Measurements from ENCODE around the gene ST8SIA1.
A peak's percentile ranks its signal among the peaks of the same experiment; 100 is the strongest.

Gene ST8SIA1

DNA sequence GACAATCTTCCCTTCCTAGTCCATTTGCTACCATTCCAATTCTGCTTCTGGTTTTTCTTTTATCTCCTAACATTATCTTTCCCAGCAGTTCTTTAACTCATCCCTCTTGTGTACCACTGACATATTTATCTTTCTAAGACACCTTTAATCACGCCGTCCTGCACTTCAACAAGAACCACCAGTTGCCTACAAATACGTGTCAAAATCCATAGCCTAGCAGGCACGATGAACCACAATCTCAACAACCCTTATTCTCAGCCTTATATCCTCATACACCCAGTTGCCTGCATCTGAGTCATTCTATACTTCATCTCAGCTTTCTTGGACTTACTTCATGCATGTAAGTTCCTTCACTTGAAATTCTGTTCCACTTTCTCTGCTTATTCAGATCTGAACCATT lies 16.4 kb upstream of the ST8SIA1 start:
- Histone ChIP-seq H3K4me1 (ENCODE audit: insufficient read depth, insufficient read length) (no peaks in the 10 kb centered on the region), H3K9ac (ENCODE audit: insufficient read length, low read depth) (no peak overlapping the region), H3K36me3 (ENCODE audit: insufficient read depth, insufficient read length, low read length) (no peaks in the 10 kb centered on the region), H3K4me3 (ENCODE audit: insufficient read length, low read depth) (no peak overlapping the region), H3K9me3 (ENCODE audit: insufficient read depth, low read length) (no peaks in the 10 kb centered on the region), H3K27me3 (ENCODE audit: insufficient read depth, insufficient read length) (no peaks in the 10 kb centered on the region)
- DNase-seq (ENCODE audit: low read depth, low spot score): no peak
- no peak for TF ChIP-seq SUZ12 (IDR thresholded peaks at IDR 0.05; ENCODE audit: extremely low read depth, insufficient read depth, insufficient read length)
- TF ChIP-seq YY1 (IDR thresholded peaks at IDR 0.05; ENCODE audit: insufficient read depth, insufficient read length): no peak
- no peak for TF ChIP-seq ZNF274 (IDR thresholded peaks at IDR 0.05; ENCODE audit: low read depth, low read length)

DNA sequence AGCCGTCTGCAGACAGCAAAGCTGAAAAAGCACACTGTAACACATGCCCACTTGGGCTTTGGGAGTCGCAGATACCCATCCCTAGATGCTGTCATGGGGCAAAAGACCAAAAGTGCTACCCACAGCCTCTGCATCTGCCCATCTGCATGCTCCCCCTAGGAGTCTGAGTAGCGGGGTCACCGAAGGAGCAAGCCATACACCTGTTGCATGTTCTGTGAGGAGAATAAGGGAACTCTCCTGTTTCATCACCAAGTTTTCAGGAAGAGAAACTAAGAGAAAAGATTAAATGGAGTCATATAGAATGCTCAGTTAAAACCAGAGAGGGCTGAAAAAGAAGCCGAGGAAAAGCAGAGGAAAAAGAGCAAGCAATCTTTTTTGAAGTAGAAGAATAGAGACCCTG lies 13.7 kb upstream of the ST8SIA1 start:
- Histone ChIP-seq H3K9ac (ENCODE audit: insufficient read length, low read depth) (no peak overlapping the region), H3K27me3 (ENCODE audit: insufficient read depth, insufficient read length) (no peaks in the 10 kb centered on the region), H3K9me3 (ENCODE audit: insufficient read depth, low read length) (no peaks in the 10 kb centered on the region), H3K4me1 (ENCODE audit: insufficient read depth, insufficient read length) (no peaks in the 10 kb centered on the region), H3K4me3 (ENCODE audit: insufficient read length, low read depth) (no peak overlapping the region), H3K36me3 (ENCODE audit: insufficient read depth, insufficient read length, low read length) (no peaks in the 10 kb centered on the region)
- DNase-seq (ENCODE audit: low read depth, low spot score): no peak
- TF ChIP-seq SUZ12 (IDR thresholded peaks at IDR 0.05; ENCODE audit: extremely low read depth, insufficient read depth, insufficient read length): no peak
- no peak for TF ChIP-seq YY1 (IDR thresholded peaks at IDR 0.05; ENCODE audit: insufficient read depth, insufficient read length)
- TF ChIP-seq ZNF274 (IDR thresholded peaks at IDR 0.05; ENCODE audit: low read depth, low read length): no peak

DNA sequence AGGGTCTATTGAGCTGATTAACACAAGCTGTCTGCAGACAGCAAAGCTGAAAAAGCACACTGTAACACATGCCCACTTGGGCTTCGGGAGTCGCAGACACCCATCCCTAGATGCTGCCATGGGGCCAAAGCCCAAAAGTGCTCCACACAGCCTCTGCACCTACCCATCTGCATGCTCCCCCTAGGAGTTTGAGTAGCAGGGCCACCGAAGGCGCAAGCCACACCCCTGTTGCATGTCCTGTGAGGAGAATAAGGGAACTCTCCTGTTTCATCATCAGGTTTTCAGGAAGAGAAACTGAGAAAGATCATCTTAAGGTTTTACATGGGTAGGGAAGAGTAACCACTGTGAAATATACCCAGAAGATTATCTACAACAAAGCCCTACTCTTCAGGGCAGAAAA lies 5.6 kb upstream of the ST8SIA1 start:
- Histone ChIP-seq H3K4me1 (ENCODE audit: insufficient read depth, insufficient read length) (no peaks in the 10 kb centered on the region), H3K27me3 (ENCODE audit: insufficient read depth, insufficient read length) (peaks cover 3% of the 10 kb centered on the region), H3K4me3 (ENCODE audit: insufficient read length, low read depth) (no peak overlapping the region), H3K9ac (ENCODE audit: insufficient read length, low read depth) (no peak overlapping the region), H3K36me3 (ENCODE audit: insufficient read depth, insufficient read length, low read length) (no peaks in the 10 kb centered on the region), H3K9me3 (ENCODE audit: insufficient read depth, low read length) (no peaks in the 10 kb centered on the region)
- DNase-seq (ENCODE audit: low read depth, low spot score): no peak
- TF ChIP-seq YY1 (IDR thresholded peaks at IDR 0.05; ENCODE audit: insufficient read depth, insufficient read length) (no peak), ZNF274 (IDR thresholded peaks at IDR 0.05; ENCODE audit: low read depth, low read length) (no peak), SUZ12 (IDR thresholded peaks at IDR 0.05; ENCODE audit: extremely low read depth, insufficient read depth, insufficient read length) (no peak)

DNA sequence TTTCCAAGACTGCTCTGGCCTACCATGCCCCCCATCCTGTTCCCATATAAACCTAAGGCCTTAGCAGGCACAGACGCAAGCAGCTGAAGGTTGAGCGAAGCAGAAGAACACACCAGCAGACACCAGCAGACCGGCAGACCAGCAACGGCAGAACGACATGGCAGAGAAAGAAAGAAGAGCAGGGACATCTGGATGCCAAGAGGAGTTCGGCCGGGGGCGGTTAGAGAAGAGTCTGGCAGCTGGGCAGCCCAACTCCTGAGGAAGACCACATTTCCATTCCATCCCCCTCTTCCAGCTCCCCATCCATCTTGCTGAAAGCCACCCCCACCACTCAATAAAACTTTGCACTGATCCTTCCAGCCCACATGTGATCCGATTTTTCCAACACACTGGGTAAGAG lies 5.2 kb upstream of the ST8SIA1 start:
- H3K9me3 ChIP-seq (ENCODE audit: insufficient read depth, low read length): no peaks in the 10 kb centered on the region
- no peaks in the 10 kb centered on the region for H3K36me3 ChIP-seq (ENCODE audit: insufficient read depth, insufficient read length, low read length)
- no peaks in the 10 kb centered on the region for H3K4me1 ChIP-seq (ENCODE audit: insufficient read depth, insufficient read length)
- TF ChIP-seq ZNF274 (IDR thresholded peaks at IDR 0.05; ENCODE audit: low read depth, low read length) (no peak), YY1 (IDR thresholded peaks at IDR 0.05; ENCODE audit: insufficient read depth, insufficient read length) (no peak), SUZ12 (IDR thresholded peaks at IDR 0.05; ENCODE audit: extremely low read depth, insufficient read depth, insufficient read length) (no peak)
- no peak for DNase-seq (ENCODE audit: low read depth, low spot score)
- peaks cover 7% of the 10 kb centered on the region for H3K27me3 ChIP-seq (ENCODE audit: insufficient read depth, insufficient read length)
- H3K9ac ChIP-seq (ENCODE audit: insufficient read length, low read depth): no peak overlapping the region
- no peak overlapping the region for H3K4me3 ChIP-seq (ENCODE audit: insufficient read length, low read depth)

DNA sequence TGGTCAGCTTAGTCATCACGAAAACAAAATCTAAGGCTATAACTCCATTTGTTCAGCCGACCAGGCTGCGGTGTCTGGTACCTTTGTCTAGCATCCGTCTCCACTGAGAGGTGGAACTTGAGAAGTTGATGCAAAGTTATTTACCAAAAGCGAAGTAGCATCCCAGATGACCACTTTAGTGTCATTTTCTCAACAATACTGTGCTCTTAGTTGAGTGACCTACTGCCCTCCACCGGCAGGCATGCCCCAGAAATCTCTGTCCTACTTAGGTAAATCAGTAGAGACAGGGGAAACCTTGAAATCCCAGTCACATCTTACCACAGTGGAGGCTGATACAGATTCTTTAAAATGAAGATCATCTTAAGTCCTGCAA lies 1.3 kb upstream of the ST8SIA1 start:
- Histone ChIP-seq H3K27me3 (ENCODE audit: insufficient read depth, insufficient read length) (peaks cover 40% of the 10 kb centered on the region), H3K9ac (ENCODE audit: insufficient read length, low read depth) (peak overlapping the region; percentile 58), H3K36me3 (ENCODE audit: insufficient read depth, insufficient read length, low read length) (no peaks in the 10 kb centered on the region), H3K4me3 (ENCODE audit: insufficient read length, low read depth) (peak overlapping the region; percentile 72), H3K4me1 (ENCODE audit: insufficient read depth, insufficient read length) (peaks cover 3% of the 10 kb centered on the region), H3K9me3 (ENCODE audit: insufficient read depth, low read length) (no peaks in the 10 kb centered on the region)
- TF ChIP-seq YY1 (IDR thresholded peaks at IDR 0.05; ENCODE audit: insufficient read depth, insufficient read length) (no peak), SUZ12 (IDR thresholded peaks at IDR 0.05; ENCODE audit: extremely low read depth, insufficient read depth, insufficient read length) (no peak)
- peak; percentile 85 for DNase-seq (ENCODE audit: low read depth, low spot score)

DNA sequence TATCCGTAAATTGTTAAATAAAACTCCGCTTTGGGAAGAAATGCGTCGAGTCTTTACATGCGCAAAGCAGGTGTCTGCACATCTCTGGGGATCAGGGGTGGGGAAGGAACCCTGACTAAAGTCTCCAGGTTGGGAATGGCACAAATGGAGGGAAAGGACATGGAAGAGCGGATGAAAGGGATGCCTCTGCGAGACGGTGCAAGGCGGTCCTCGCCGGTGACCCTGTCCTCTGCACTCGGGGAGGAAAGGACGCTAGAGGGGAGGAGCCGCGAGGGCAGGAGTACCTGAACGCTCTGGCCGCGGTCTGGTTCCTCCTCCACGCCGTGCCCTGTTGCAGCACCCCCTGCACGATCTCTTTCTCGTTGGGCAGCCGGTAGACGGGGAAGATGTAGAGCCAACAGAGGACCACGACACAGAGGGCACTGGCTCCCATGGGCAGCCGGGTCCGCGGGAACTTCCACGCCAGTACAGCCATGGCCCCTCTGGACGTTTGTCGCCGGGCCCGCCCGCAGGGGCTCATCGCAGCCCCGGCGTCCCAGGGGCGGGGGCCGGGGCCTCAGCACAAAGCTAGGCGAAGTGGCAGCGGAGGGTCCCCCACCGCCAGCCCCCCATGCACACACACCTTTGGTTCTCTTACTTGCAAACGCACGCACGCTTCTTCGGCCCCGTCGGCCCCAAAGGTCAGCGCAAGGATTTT lies 646 bp downstream of the ST8SIA1 start:
- DNase-seq (ENCODE audit: low read depth, low spot score): no peak
- no peaks in the 10 kb centered on the region for H3K36me3 ChIP-seq (ENCODE audit: insufficient read depth, insufficient read length, low read length)
- peak overlapping the region; percentile 72 for H3K4me3 ChIP-seq (ENCODE audit: insufficient read length, low read depth)
- H3K9ac ChIP-seq (ENCODE audit: insufficient read length, low read depth): peak overlapping the region; percentile 58
- H3K27me3 ChIP-seq (ENCODE audit: insufficient read depth, insufficient read length): peaks cover 40% of the 10 kb centered on the region
- H3K9me3 ChIP-seq (ENCODE audit: insufficient read depth, low read length): no peaks in the 10 kb centered on the region
- TF ChIP-seq YY1 (IDR thresholded peaks at IDR 0.05; ENCODE audit: insufficient read depth, insufficient read length) (no peak), SUZ12 (IDR thresholded peaks at IDR 0.05; ENCODE audit: extremely low read depth, insufficient read depth, insufficient read length) (peak; percentile 61)
- peaks cover 3% of the 10 kb centered on the region for H3K4me1 ChIP-seq (ENCODE audit: insufficient read depth, insufficient read length)

DNA sequence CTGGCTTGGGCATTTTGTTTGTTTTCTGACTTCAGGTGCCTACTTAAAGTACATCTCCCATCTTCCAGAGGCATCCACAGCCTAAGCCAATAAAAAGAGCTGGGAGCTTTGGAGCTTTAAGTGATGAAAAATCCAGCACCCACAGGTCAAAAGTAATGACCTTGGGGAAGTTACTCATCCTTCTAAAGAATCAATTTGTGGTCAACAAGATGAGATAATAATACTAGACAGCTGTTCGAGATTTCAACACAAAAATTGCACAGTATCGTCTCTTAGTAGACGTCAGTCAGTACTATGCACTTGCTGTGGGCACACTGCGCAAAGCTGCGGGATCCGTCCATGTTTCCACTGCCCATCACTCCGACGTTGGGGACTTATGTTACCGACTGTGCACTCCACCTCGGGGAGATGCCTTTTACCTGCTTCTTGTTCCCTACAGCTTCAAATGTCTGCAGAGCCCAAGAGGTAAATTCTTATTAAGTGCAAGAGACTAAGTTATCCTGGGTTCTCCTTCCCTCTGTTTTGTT lies 1.3 kb downstream of the ST8SIA1 start:
- Histone ChIP-seq H3K9ac (ENCODE audit: insufficient read length, low read depth) (no peak overlapping the region), H3K27me3 (ENCODE audit: insufficient read depth, insufficient read length) (peaks cover 40% of the 10 kb centered on the region), H3K36me3 (ENCODE audit: insufficient read depth, insufficient read length, low read length) (no peaks in the 10 kb centered on the region), H3K9me3 (ENCODE audit: insufficient read depth, low read length) (no peaks in the 10 kb centered on the region), H3K4me3 (ENCODE audit: insufficient read length, low read depth) (peak overlapping the region; percentile 72), H3K4me1 (ENCODE audit: insufficient read depth, insufficient read length) (peaks cover 3% of the 10 kb centered on the region)
- no peak for DNase-seq (ENCODE audit: low read depth, low spot score)
- TF ChIP-seq SUZ12 (IDR thresholded peaks at IDR 0.05; ENCODE audit: extremely low read depth, insufficient read depth, insufficient read length): no peak
